Cardiac atrium fibroblast (primary cell): ENCODE measurements around the gene ITGA1. TPM values are rescaled to one million over a fixed set of nuclear protein-coding genes. Genes with fewer than 3 reads are reported as not detected.

Source experiments
- total RNA-seq: library from RNA; depleted of rRNA; stranded (reverse); fragments of >200 nt; gene quantifications from 2 replicates; pipeline ENCODE4 v1.2.3, GENCODE V29; 2015

Gene ITGA1
- 15.6 and 21.5 TPM in 2 replicates for total RNA-seq

GRCh38 chr5:52787600-52788504 is at the start of gene ITGA1, which contains the start of gene PELO:
ITGA1 (plus strand) TSS chr5:52787916; CDS start chr5:52788354, 438 bp downstream.
PELO (plus strand) TSS chr5:52787916; CDS start chr5:52800395, 12,479 bp downstream.

GRCh38 chr5:52989025-52989780 is 201.5 kb downstream of the ITGA1 start, which contains the start of gene ITGA2:
ITGA2 (plus strand) TSS chr5:52989352; CDS start chr5:52989469, 117 bp downstream.

Other genes with a start within 250 kb of the ITGA1 start
- 20.2 and 22.0 TPM in 2 replicates for gene PELO, start within 50 bp of the ITGA1 start, total RNA-seq
- gene ITGA2, start 201.4 kb downstream of the ITGA1 start, total RNA-seq, result 4.9 and 10.5 TPM in 2 replicates